MM.1S (cell line): ENCODE results near the gene INPP4B.

Source experiments
- DNase-seq: peaks from one replicate; pipeline ENCODE4 v3.0.0-alpha.2; 2015
- H2AFZ ChIP-seq: fragments of 300-600 bp; sonication (generic); 2 replicates; pipeline ENCODE4 v1.6.0; 2016; ENCODE audit warnings: antibody characterized with exemption, low read length
- H3F3A ChIP-seq: fragments of 300-600 bp; sonication (generic); 2 replicates; pipeline ENCODE4 v1.6.1; 2016; ENCODE audit warnings: mild to moderate bottlenecking, antibody characterized with exemption, low read length, moderate library complexity, mixed read lengths; ENCODE audit not compliant: insufficient read depth
- H3K27ac ChIP-seq: fragments of 300-600 bp; sonication (generic); 2 replicates; pipeline ENCODE4 v1.5.1; 2016; ENCODE audit warnings: mild to moderate bottlenecking, low read length
- H3K27me3 ChIP-seq: fragments of 300-600 bp; sonication (generic); replicated peaks from 2 replicates; pipeline ENCODE4 v1.6.0; 2016; ENCODE audit warnings: low read length; ENCODE audit not compliant: insufficient read depth
- H3K36me3 ChIP-seq: fragments of 300-600 bp; sonication (generic); replicated peaks from 2 replicates; pipeline ENCODE4 v1.6.1; 2016; ENCODE audit warnings: mild to moderate bottlenecking, low read length, mixed read lengths; ENCODE audit not compliant: insufficient read depth
- H3K4me1 ChIP-seq: fragments of 300-600 bp; sonication (generic); 2 replicates; pipeline ENCODE4 v1.6.1; 2016; ENCODE audit warnings: low read length, mixed read lengths
- H3K4me2 ChIP-seq: fragments of 300-600 bp; sonication (generic); 2 replicates; pipeline ENCODE4 v1.6.0; 2016; ENCODE audit warnings: low read depth, low read length
- H3K4me3 ChIP-seq: fragments of 300-600 bp; sonication (generic); 2 replicates; pipeline ENCODE4 v1.5.1; 2016; ENCODE audit warnings: low read length, mixed read lengths
- H3K79me2 ChIP-seq: fragments of 300-600 bp; sonication (generic); 2 replicates; pipeline ENCODE4 v1.6.1; 2016; ENCODE audit warnings: mixed run types, low read length, mixed read lengths
- H3K9ac ChIP-seq: fragments of 300-600 bp; sonication (generic); 2 replicates; pipeline ENCODE4 v1.6.1; 2016; ENCODE audit warnings: low read length, mixed read lengths
- H3K9me2 ChIP-seq: fragments of 300-600 bp; sonication (generic); replicated peaks from 2 replicates; pipeline ENCODE4 v1.6.1; 2016; ENCODE audit warnings: mild to moderate bottlenecking, low read length, mixed read lengths; ENCODE audit not compliant: insufficient read depth
- H3K9me3 ChIP-seq: fragments of 300-600 bp; sonication (generic); replicated peaks from 2 replicates; pipeline ENCODE4 v1.6.1; 2016; ENCODE audit warnings: mild to moderate bottlenecking, low read length, mixed read lengths; ENCODE audit not compliant: insufficient read depth
- H4K20me1 ChIP-seq: fragments of 300-600 bp; sonication (generic); 2 replicates; pipeline ENCODE4 v1.6.1; 2016; ENCODE audit warnings: mild to moderate bottlenecking, low read length, moderate library complexity, mixed read lengths; ENCODE audit not compliant: insufficient read depth
- CTCF ChIP-seq: fragments of 300-600 bp; sonication (generic); IDR thresholded peaks from 2 replicates; pipeline ENCODE4 v1.5.1; 2016; ENCODE audit warnings: antibody characterized with exemption, low read length, mixed read lengths
- EZH2 ChIP-seq: fragments of 300-600 bp; sonication (generic); optimal IDR thresholded peaks from 2 replicates; pipeline ENCODE3; 2017; ENCODE audit warnings: low read depth, mild to moderate bottlenecking, antibody characterized with exemption, low read length, mixed read lengths
- EZH2phosphoT487 ChIP-seq: fragments of 300-600 bp; sonication (generic); IDR thresholded peaks from 2 replicates; pipeline ENCODE4 v1.6.1; 2018; ENCODE audit warnings: antibody characterized with exemption, low read length

Gene INPP4B

GRCh38 chr4:142366769-142367181, 479.3 kb downstream of the INPP4B start:
- no peak overlapping the region for H3K9ac ChIP-seq
- H3K79me2 ChIP-seq: no peaks in the 10 kb centered on the region
- H3K9me2 ChIP-seq: no peaks in the 10 kb centered on the region
- no peaks in the 10 kb centered on the region for H3K9me3 ChIP-seq
- no peaks in the 10 kb centered on the region for H3K36me3 ChIP-seq
- H2AFZ ChIP-seq: no peak overlapping the region
- H3K27me3 ChIP-seq: no peaks in the 10 kb centered on the region
- no peak overlapping the region for H3K4me2 ChIP-seq
- no peak for DNase-seq
- TF ChIP-seq EZH2: no peak
- TF ChIP-seq EZH2phosphoT487: no peak
- no peak for TF ChIP-seq CTCF
- H3K4me3 ChIP-seq: no peak overlapping the region
- H4K20me1 ChIP-seq: no peaks in the 10 kb centered on the region
- no peaks in the 10 kb centered on the region for H3K4me1 ChIP-seq
- H3F3A ChIP-seq: no peaks in the 10 kb centered on the region
- no peak overlapping the region for H3K27ac ChIP-seq

- H3K9me3 ChIP-seq: no peaks in the 10 kb centered on the region
- H3F3A ChIP-seq: no peaks in the 10 kb centered on the region
- no peak for DNase-seq
- H3K27me3 ChIP-seq: no peaks in the 10 kb centered on the region
- no peak overlapping the region for H3K4me3 ChIP-seq
- no peak overlapping the region for H3K27ac ChIP-seq
- H3K79me2 ChIP-seq: no peaks in the 10 kb centered on the region
- no peaks in the 10 kb centered on the region for H3K9me2 ChIP-seq
- no peak overlapping the region for H2AFZ ChIP-seq
- no peaks in the 10 kb centered on the region for H4K20me1 ChIP-seq
- H3K4me2 ChIP-seq: no peak overlapping the region
- H3K4me1 ChIP-seq: no peaks in the 10 kb centered on the region
- TF ChIP-seq EZH2phosphoT487: no peak
- no peak for TF ChIP-seq CTCF
- no peak for TF ChIP-seq EZH2
- H3K9ac ChIP-seq: no peak overlapping the region
- H3K36me3 ChIP-seq: no peaks in the 10 kb centered on the region
Measured at GRCh38 chr4:142365391-142365790, 480.7 kb downstream of the INPP4B start.

- no peaks in the 10 kb centered on the region for H3K9me2 ChIP-seq
- H3K36me3 ChIP-seq: no peaks in the 10 kb centered on the region
- no peak overlapping the region for H2AFZ ChIP-seq
- DNase-seq: no peak
- no peak overlapping the region for H3K27ac ChIP-seq
- no peaks in the 10 kb centered on the region for H3K4me1 ChIP-seq
- H3K9me3 ChIP-seq: no peaks in the 10 kb centered on the region
- no peaks in the 10 kb centered on the region for H3K79me2 ChIP-seq
- H3K4me2 ChIP-seq: no peak overlapping the region
- no peak overlapping the region for H3K9ac ChIP-seq
- no peak for TF ChIP-seq EZH2phosphoT487
- TF ChIP-seq CTCF: no peak
- no peak for TF ChIP-seq EZH2
- H4K20me1 ChIP-seq: no peaks in the 10 kb centered on the region
- H3F3A ChIP-seq: no peaks in the 10 kb centered on the region
- no peaks in the 10 kb centered on the region for H3K27me3 ChIP-seq
- no peak overlapping the region for H3K4me3 ChIP-seq
Measured at GRCh38 chr4:142363686-142364085, 482.4 kb downstream of the INPP4B start.
